GM13976 (cell line): ENCODE data around the gene CFL1.

ENCODE experiments used
- DNase-seq: peaks from one replicate; pipeline ENCODE4 v3.0.0; 2012; ENCODE audit warnings: low spot score
- in situ Hi-C: fragments of 300-500 bp; cut with MboI; formaldehyde crosslinking; loops from one replicate; pipeline ENCODE4 v1.12.0; 2022; ENCODE audit warnings: low sequenced_read_pairs, mixed read lengths, inconsistent platforms; ENCODE audit not compliant: unreplicated experiment
- TF ChIP-seq, protein P1 (sequence below): IDR thresholded peaks from 2 replicates; pipeline ENCODE4 v1.5.1; 2012; ENCODE audit warnings: borderline replicate concordance, mild to moderate bottlenecking; ENCODE audit not compliant: insufficient read depth; ENCODE audit errors: extremely low read depth, missing control alignments, control extremely low read depth

The CFL1 gene

DNA sequence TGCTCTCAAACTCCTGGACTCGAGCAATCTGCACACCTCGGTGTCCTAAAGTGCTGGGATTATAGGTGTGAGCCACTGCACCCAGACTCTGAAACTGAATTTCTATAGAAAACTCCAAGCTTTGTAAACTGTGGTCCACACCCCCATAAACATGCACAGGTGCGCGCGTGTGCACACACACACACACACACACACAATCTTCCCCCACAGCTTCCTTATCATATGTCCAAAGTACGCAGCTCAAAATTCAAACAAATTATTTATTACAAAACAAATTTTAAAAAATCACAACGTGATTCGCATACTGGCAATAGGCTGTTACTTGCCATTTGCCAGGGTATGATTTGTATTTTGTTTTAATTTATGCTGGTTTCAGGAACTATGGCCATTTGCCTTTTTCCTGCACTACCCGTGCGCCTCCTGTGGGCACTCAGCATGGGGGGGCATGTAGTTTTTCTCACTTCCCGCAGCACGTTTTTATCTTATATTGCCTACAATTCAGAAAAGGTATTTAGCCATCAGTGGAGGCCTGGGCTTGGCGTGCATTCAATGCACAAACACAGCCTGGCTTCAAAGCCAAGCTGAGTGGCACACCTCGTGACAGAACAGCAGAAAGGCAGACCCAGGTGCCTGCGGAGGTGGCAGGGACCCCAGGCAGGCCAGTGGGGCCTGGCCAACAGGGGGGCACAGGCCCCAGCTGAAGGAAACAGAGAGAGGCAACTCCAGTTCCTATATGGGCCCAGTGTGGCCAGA is 35.0 kb downstream of the CFL1 start:
- no peak for DNase-seq
- in situ Hi-C loops = loop anchor here (10.0 kb wide), 1 partner anchor 48 kb away; no protein-coding TSS in a partner anchor
- TF ChIP-seq, protein P1, sequence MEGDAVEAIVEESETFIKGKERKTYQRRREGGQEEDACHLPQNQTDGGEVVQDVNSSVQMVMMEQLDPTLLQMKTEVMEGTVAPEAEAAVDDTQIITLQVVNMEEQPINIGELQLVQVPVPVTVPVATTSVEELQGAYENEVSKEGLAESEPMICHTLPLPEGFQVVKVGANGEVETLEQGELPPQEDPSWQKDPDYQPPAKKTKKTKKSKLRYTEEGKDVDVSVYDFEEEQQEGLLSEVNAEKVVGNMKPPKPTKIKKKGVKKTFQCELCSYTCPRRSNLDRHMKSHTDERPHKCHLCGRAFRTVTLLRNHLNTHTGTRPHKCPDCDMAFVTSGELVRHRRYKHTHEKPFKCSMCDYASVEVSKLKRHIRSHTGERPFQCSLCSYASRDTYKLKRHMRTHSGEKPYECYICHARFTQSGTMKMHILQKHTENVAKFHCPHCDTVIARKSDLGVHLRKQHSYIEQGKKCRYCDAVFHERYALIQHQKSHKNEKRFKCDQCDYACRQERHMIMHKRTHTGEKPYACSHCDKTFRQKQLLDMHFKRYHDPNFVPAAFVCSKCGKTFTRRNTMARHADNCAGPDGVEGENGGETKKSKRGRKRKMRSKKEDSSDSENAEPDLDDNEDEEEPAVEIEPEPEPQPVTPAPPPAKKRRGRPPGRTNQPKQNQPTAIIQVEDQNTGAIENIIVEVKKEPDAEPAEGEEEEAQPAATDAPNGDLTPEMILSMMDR = no peak

DNA sequence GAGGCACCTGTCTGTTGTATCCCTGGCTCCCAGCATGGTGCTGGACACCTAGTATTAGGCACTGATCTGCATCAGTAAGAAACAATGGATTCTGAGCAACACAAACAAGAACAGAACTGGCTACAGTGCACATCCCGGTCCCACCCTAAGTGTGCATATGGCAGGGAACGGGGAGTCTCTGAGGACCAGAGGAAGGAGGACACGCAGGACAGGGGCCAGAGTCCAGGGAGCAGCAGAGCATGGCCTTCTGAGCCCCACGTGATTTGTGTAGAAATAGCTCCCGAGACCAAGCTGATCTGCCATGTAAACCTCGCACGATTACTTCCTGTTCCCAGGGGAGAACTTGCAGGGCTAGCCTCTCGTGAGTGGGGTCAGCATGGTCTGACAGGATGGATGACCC is 36.9 kb downstream of the CFL1 start:
- TF ChIP-seq, protein P1 = no peak
- DNase-seq = no peak
- in situ Hi-C loops = loop anchor here (10.0 kb wide), 1 partner anchor 46 kb away; no protein-coding TSS in a partner anchor

DNA sequence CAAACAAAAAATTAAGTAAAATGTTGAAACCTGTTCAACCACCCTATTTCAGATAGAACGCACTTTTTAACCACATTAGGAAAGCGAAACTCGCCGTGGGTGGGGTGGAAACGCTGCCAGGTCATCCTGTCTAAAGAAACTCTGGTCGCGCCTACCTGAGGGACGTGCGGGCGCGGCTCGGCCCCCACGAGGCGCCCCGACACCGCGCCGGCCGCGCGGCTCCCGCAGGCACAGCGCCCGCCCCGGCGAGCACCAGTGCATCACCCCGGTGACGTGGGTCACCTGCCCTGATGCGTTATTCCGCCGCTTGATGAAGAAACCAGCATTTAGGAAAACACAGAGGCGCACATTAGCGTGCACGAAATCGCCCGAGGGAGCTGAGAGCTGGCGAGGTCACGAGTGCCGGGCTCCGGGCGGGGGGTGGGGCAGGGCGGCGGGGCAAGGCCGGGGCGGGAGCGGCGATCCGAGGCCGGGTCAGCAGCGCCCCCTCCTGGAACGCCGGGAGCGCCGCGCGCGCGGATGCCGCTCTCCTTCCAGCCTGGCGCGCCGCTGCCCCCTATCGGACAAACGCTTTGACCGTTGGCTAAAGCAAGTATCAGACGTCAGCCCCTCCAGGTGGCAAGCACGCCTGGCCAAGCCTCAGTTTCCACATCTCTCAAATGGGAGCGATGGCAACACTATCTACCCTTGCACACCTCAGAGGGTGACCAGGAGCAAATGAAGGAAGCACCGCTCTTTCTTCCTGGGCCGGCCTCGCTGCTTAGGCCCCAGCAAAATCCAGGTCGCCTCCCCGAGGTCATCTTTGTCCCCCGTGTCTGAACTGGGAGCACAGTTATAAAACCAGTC is 39.9 kb downstream of the CFL1 start:
- in situ Hi-C loops = no loop called here
- TF ChIP-seq, protein P1 = peak; percentile 100
- peak; percentile 97 for DNase-seq

DNA sequence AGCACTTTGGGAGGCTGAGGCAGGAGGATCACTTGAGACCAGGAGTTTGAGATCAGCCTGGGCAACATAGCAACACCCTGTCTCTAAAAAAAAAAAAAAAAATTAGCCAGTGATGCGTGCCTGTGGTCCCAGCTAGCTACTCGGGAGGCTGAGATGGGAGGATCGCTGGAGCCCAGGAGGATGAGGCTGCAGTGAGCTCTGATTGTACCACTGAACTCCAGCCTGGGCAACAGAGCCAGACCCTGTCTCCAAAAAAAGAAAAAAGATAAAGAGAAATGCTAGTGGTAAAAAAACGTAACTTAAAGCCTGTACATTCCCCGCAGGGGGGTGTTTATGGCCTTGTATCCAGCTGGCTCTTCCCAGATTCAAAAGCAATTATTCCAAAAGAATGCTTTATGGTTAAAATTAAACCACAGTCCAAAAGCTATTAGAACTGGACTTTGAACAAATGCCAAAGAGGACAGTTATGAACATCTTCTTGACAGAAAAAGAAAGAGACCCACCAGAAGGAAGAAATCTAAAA is 40.6 kb downstream of the CFL1 start:
- in situ Hi-C loops = no loop called here
- TF ChIP-seq, protein P1 = no peak
- no peak for DNase-seq

DNA sequence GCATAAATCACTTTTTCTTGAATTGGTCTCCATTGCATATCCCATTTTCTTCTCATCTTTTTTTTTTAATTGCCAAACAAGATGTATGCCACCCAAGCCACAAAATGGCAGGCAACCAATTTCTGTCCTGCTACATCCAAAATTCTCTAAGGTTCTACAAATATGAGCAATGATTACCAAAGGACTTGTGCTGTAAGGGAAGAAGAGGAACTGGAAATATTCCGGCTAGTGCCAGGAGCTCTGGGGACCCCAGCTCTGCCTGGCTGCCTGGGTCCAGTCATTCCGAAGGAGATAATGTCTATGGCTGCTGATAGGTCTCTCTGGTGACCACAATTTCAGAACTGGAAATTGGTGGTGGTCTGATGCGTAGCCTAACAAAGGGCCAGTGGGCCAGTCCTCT is 41.3 kb downstream of the CFL1 start:
- in situ Hi-C loops = no loop called here
- TF ChIP-seq, protein P1 = no peak
- no peak for DNase-seq

DNA sequence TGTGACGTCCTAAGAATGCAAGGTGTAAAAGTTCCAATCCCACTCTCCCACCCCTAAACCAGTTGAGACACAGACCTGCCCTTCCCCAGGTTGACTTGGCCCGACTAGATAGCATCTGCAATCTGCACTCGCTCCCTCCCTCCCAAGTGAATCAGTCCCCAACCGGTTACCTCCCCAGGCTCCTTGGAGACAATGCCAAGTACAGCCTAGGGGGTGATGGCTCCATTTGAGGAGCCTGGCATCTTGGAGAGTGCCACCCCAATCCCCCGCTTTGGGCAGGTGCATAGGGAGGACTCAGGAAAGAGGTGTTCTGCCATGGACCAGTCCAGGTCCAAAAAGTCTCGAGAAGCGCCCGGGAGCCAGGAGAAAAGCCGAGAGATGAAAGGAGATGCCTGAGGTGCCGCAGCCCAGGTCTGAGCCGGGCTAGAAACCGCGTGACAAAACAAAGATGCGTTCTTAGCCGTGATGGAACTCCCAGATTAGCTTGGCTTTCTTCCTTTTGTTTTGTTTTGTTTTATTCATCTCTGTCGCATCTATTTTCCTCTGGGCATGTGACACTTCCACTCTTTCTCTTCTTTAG is 42.9 kb downstream of the CFL1 start:
- in situ Hi-C loops = no loop called here
- no peak for DNase-seq
- TF ChIP-seq, protein P1 = no peak
